Measurements from ENCODE around the gene ZC3H18. TPM values are rescaled to one million over a fixed set of nuclear protein-coding genes. Genes with fewer than 3 reads are reported as not detected.

ZC3H18 gene
- total and polyA plus RNA-seq, 8 donors = 15.5 to 312 (median 19.0) TPM

DNA sequence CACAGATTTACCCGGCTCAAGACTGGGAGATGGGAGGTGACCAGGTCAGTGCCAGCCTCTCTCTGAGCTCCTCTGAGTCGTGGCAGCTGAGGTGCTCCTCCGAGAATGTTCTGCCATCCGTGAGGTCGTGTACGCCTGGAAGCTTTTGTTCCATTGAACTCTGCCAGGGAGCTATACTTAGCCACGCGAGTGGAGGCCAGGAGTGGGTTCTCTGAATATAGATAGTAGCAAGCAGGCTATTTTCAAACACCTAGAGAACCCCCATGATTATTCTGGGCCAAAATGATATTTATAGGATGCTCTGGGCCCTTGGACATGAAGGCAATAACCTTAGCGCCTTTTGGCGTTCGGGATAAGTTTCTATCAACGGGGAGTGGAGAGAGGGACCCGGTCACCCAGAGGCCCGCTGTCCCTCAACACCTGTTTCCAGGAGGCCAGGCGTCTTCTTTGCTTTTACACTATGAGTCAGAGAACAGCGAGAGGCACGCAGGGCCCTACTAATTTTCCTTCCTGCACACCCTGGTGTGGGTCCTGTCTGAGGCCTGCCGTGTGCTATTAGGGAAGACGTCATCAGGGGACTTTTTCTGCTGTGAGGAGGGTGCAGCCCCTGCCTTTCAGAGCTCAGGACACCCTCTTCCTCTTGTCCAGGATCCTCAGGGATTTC is 103.6 kb downstream of the ZC3H18 start:
- no peak overlapping the region for H3K4me3 ChIP-seq
- no peak for DNase-seq
- TF ChIP-seq EP300 (IDR thresholded peaks at IDR 0.05) = no peak
- TF ChIP-seq POLR2AphosphoS5 (IDR thresholded peaks at IDR 0.05) = no peak
- TF ChIP-seq, protein P1, sequence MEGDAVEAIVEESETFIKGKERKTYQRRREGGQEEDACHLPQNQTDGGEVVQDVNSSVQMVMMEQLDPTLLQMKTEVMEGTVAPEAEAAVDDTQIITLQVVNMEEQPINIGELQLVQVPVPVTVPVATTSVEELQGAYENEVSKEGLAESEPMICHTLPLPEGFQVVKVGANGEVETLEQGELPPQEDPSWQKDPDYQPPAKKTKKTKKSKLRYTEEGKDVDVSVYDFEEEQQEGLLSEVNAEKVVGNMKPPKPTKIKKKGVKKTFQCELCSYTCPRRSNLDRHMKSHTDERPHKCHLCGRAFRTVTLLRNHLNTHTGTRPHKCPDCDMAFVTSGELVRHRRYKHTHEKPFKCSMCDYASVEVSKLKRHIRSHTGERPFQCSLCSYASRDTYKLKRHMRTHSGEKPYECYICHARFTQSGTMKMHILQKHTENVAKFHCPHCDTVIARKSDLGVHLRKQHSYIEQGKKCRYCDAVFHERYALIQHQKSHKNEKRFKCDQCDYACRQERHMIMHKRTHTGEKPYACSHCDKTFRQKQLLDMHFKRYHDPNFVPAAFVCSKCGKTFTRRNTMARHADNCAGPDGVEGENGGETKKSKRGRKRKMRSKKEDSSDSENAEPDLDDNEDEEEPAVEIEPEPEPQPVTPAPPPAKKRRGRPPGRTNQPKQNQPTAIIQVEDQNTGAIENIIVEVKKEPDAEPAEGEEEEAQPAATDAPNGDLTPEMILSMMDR (IDR thresholded peaks at IDR 0.05) = no peak
- no peak for TF ChIP-seq POLR2A (IDR thresholded peaks at IDR 0.05)
- 83 to 92% (median 88%) methylated on average over 19 of the region's 19 CpGs for whole genome bisulfite sequencing, 5 donors
- H3K27me3 ChIP-seq = peaks cover 0 to 16% (median 0%) of the 10 kb centered on the region in 3 donors
- H3K27ac ChIP-seq = no peak overlapping the region
- intact Hi-C loops (cut with DNase I; ENCODE audit: low total_unique reads) = no loop called here
- H3K4me1 ChIP-seq = peaks cover 0 to 5% (median 0%) of the 10 kb centered on the region in 4 donors
- H3K36me3 ChIP-seq = peaks cover 5 to 27% (median 13%) of the 10 kb centered on the region in 4 donors
- no peaks in the 10 kb centered on the region for H3K9me3 ChIP-seq

DNA sequence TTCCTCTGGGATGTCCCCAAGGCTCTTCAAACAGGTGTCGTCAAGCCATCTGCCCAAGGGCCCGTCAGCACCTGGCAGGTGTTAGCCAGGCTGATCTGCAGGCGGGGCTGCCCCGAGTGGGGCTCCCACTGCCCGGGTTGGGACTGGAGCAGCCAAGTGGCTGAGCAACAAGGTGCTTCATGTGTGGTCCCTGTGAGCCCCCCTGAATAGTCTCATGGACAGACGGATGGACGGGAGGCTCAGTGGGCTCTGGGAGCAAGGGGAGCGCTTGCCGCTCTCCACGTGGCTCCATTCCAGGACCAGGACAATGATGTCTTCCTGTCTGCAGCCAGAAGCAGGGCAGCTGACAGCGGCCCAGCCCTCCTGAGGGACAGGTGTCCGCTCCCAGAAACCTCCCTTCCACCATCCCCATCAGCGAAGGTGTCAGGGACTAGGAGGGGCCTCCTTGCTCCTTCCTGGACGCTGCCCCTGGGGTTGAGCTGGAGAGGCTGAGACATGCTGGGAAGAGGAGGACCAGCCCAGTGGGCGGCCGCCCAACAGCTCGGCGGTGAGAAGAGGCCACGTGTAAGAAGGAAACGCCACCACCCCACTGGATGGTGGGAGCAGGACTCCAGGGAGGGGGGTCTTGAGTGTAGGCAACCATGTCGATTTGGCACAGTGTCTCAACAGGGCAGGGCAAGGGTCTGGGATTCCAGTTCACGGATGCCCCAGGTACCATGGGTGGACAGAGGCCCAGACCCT is 106.5 kb downstream of the ZC3H18 start:
- peaks cover 0 to 34% (median 12%) of the 10 kb centered on the region in 3 donors for H3K27me3 ChIP-seq
- WGBS, 5 donors = 70 to 88% (median 85%) methylated on average over 14 to 22 of the region's 22 CpGs
- intact Hi-C loops (cut with DNase I; ENCODE audit: low total_unique reads) = no loop called here

DNA sequence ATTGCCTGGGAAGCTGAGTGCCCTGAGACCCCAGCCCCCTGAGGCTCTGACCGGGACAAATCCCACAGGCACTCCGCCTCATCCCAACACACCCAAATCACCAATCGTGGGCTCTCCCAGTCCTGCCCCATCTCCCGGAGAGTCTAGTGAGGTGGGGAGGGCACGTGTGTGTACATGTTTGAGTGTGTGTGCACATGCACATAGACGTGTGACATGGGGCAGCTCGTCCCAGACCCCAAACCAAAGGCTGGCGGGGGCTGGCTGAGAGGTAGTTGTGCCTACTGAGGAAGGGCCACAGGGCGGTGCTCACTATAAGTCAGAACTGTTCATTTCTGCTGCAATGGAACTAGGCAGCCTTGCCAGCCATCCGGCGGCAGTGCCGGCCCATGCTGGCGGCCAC is 107.5 kb downstream of the ZC3H18 start:
- DNase-seq = no peak
- Histone ChIP-seq H3K4me1 (peaks cover 0 to 17% (median 14%) of the 10 kb centered on the region in 4 donors), H3K4me3 (no peak overlapping the region), H3K36me3 (peaks cover 5 to 27% (median 10%) of the 10 kb centered on the region in 4 donors), H3K27ac (no peak overlapping the region), H3K9me3 (no peaks in the 10 kb centered on the region), H3K27me3 (peaks cover 0 to 42% (median 12%) of the 10 kb centered on the region in 3 donors)
- WGBS, 5 donors = 75 to 85% (median 82%) methylated on average over 5 to 13 of the region's 13 CpGs
- intact Hi-C loops (cut with DNase I; ENCODE audit: low total_unique reads) = no loop called here
- no peak for TF ChIP-seq POLR2AphosphoS5 (IDR thresholded peaks at IDR 0.05)
- TF ChIP-seq EP300 (IDR thresholded peaks at IDR 0.05) = no peak
- TF ChIP-seq, protein P1 (IDR thresholded peaks at IDR 0.05) = no peak
- TF ChIP-seq POLR2A (IDR thresholded peaks at IDR 0.05) = no peak

More for the DNA sequence above, 106.5 kb downstream of the ZC3H18 start:
- DNase-seq = no peak
- TF ChIP-seq EP300 (IDR thresholded peaks at IDR 0.05) (no peak), POLR2AphosphoS5 (IDR thresholded peaks at IDR 0.05) (no peak), POLR2A (IDR thresholded peaks at IDR 0.05) (no peak)
- TF ChIP-seq, protein P1 (IDR thresholded peaks at IDR 0.05) = no peak
- peaks cover 5 to 27% (median 13%) of the 10 kb centered on the region in 4 donors for H3K36me3 ChIP-seq
- no peak overlapping the region for H3K4me3 ChIP-seq
- peaks cover 0 to 11% (median 9%) of the 10 kb centered on the region in 4 donors for H3K4me1 ChIP-seq
- H3K9me3 ChIP-seq = no peaks in the 10 kb centered on the region
- no peak overlapping the region for H3K27ac ChIP-seq

DNA sequence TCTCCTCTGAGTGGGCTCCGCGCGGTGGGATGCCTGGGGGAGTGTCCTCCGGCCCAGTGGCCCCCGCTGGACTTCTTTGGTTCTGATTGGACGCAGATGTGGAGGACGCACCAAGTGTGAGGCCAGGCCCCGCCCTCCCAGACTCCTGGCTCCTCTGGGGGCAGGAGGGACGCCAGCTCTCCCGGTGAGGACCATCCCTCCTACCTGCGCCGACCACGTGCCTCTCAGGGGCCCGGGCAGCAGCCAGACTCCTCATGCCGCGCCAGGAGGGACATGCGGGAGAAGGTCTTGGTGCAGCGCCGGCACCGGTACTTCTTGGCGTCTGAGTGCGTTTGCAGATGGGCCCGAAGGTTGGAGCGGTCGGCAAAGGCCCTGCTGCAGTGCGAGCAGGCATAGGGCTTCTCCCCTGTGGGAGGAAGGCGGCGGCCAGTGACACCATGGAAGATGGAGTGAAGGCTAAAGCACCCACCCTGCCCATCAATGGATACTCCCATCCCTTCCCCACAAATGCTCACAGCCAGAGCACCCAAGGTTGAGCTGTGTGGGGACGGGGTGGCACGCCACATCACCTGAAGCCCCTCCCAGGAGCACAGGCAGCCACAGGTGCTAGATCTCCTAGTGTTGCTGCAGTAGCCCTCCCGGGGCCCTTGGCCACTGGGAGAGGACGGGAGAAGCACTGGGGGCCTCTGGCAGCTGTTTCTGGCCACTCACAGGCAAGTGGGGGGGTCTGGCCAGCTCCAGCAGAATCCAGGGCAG is 108.2 kb downstream of the ZC3H18 start:
- intact Hi-C loops (cut with DNase I; ENCODE audit: low total_unique reads) = no loop called here
- 49 to 73% (median 63%) methylated on average over 18 to 32 of the region's 32 CpGs for WGBS, 5 donors
- H3K4me3 ChIP-seq = no peak overlapping the region
- no peak for DNase-seq
- no peaks in the 10 kb centered on the region for H3K9me3 ChIP-seq
- peaks cover 0 to 42% (median 12%) of the 10 kb centered on the region in 3 donors for H3K27me3 ChIP-seq
- no peak for TF ChIP-seq POLR2A (IDR thresholded peaks at IDR 0.05)
- TF ChIP-seq, protein P1 (IDR thresholded peaks at IDR 0.05) = no peak
- no peak for TF ChIP-seq POLR2AphosphoS5 (IDR thresholded peaks at IDR 0.05)
- no peak for TF ChIP-seq EP300 (IDR thresholded peaks at IDR 0.05)
- peaks cover 4 to 27% (median 9%) of the 10 kb centered on the region in 4 donors for H3K36me3 ChIP-seq
- H3K4me1 ChIP-seq = peaks cover 0 to 17% (median 14%) of the 10 kb centered on the region in 4 donors
- H3K27ac ChIP-seq = no peak overlapping the region

All from stomach (tissue), 9 donors.